ENCODE results near the gene BEST4. TPM values are rescaled to one million over a fixed set of nuclear protein-coding genes. Genes with fewer than 3 reads are reported as not detected.

The BEST4 gene
- total and polyA plus RNA-seq, 2 of the 8 experiments (the other 6 are each of a cell fraction or from before 2014, with no cell fraction given): 0.76 to 1.4 TPM

- POLR2A ChIA-PET (ENCODE audit: partially characterized antibody): interaction anchor here (1.2 to 16.6 kb wide), 7 partner anchors 8 to 512 kb away, joined by 4 to 547 read pairs (median 18); partner anchors contain the start of genes BTBD19, DYNLT4, HPDL and MUTYH
- DNase-seq (ENCODE audit: low read depth in 1 of 2, low spot score in 2 of 2): no peak
Observed at GRCh38 chr1:44828003-44828651, 40.2 kb upstream of the BEST4 start.

More at GRCh38 chr1:44828003-44828651, 40.2 kb upstream of the BEST4 start:
- H3K4me2 ChIP-seq (ENCODE audit: insufficient read depth in 1 of 2, low read depth in 2 of 2, low read length in 2 of 2): no peak overlapping the region
- no peaks in the 10 kb centered on the region for H3K36me3 ChIP-seq (ENCODE audit: control insufficient read depth in 2 of 4, insufficient read depth in 4 of 4, low read length in 3 of 4)
- no peak overlapping the region for H2BK120ac ChIP-seq (replicated peaks; ENCODE audit: low read depth, low read length)
- H2BK20ac ChIP-seq (ENCODE audit: low read length): peak overlapping the region; percentile 21; the same call in 1 of the 2 replicates
- H3K4me1 ChIP-seq (replicated peaks in 1 of 4; ENCODE audit: control insufficient read depth in 3 of 4, insufficient read depth in 4 of 4, low read length in 3 of 4): peaks cover 0 to 12% (median 4%) of the 10 kb centered on the region in 4 experiments; a peak in 6 of 7 replicates
- H3K79me1 ChIP-seq (ENCODE audit: low read depth, low read length): no peaks in the 10 kb centered on the region
- H3K56ac ChIP-seq (replicated peaks; ENCODE audit: insufficient read length, low read depth, low read length): no peak overlapping the region
- no peak overlapping the region for H3K27ac ChIP-seq (ENCODE audit: low read depth, low read length)
- H3K18ac ChIP-seq (ENCODE audit: extremely low read depth, low read length): no peak overlapping the region
- H3K9ac ChIP-seq (replicated peaks in 1 of 4; ENCODE audit: extremely low read depth in 1 of 4, low read depth in 3 of 4, low read length in 3 of 4): no peak overlapping the region
- no peak for FAIRE-seq
- H3K4ac ChIP-seq (replicated peaks; ENCODE audit: insufficient read length, low read depth, low read length): peak overlapping the region; percentile 57
- no peaks in the 10 kb centered on the region for H4K20me1 ChIP-seq (replicated peaks in 1 of 2; ENCODE audit: control insufficient read depth in 1 of 2, insufficient read depth in 2 of 2, low read length in 2 of 2)
- no peaks in the 10 kb centered on the region for H3K27me3 ChIP-seq (replicated peaks in 1 of 4; ENCODE audit: control insufficient read depth in 3 of 4, extremely low read depth in 1 of 4, insufficient read depth in 3 of 4, low read length in 3 of 4)
- H3K4me3 ChIP-seq (ENCODE audit: extremely low read depth in 1 of 4, insufficient read depth in 2 of 4, low read depth in 3 of 4, low read length in 4 of 4): no peak overlapping the region
- H2AK5ac ChIP-seq (ENCODE audit: low read depth, low read length): no peak overlapping the region; the same call in 1 of the 2 replicates
- no peak overlapping the region; the same call in 1 of the 2 replicates for H2AFZ ChIP-seq (ENCODE audit: low read length)
- H4K8ac ChIP-seq (ENCODE audit: extremely low read depth, insufficient read depth, low read length): peak overlapping the region; percentile 14; the same call in 1 of the 2 replicates
- peak overlapping the region; percentile 22; the same call in 1 of the 2 replicates for H2BK5ac ChIP-seq (ENCODE audit: low read depth, low read length)
- WGBS, 2 experiments (ENCODE audit: extremely low coverage in 1 of 2, insufficient coverage in 1 of 2, insufficient read length in 1 of 2, insufficient replicate concordance in 2 of 2, low coverage in 1 of 2, low lambda C conversion rate in 2 of 2, missing lambda C conversion rate in 1 of 2): 93% methylated on average over 19 of the region's 21 CpGs; no CpG with 5 or more reads in 1 of the 2 experiments
- H4K91ac ChIP-seq (replicated peaks; ENCODE audit: insufficient read length, low read length): peak overlapping the region; percentile 40
- H3K23ac ChIP-seq (ENCODE audit: insufficient read length): no peak overlapping the region
- H3K79me2 ChIP-seq (ENCODE audit: control insufficient read depth in 1 of 2, insufficient read depth in 2 of 2, low read length in 2 of 2): no peaks in the 10 kb centered on the region
- TF ChIP-seq YY1 (IDR thresholded peaks at IDR 0.05; ENCODE audit: low read depth, low read length) (0 out of 2 replicates have a peak, but pooled peaks have one; percentile 40), CTCF (IDR thresholded peaks at IDR 0.05; ENCODE audit: control extremely low read depth in 1 of 3, insufficient read depth in 1 of 3, low read depth in 1 of 3, low read length in 3 of 3) (peak in 1 of 3 experiments; percentile 2; a peak in 1 of 4 replicates), BACH1 (IDR thresholded peaks at IDR 0.05; ENCODE audit: low read length) (no peak), BCL11A (IDR thresholded peaks at IDR 0.05; ENCODE audit: low read depth in 2 of 2, low read length in 2 of 2) (no peak), TAF7 (optimal IDR thresholded peaks at IDR 0.05; ENCODE audit: borderline replicate concordance, low read depth, low read length) (no peak), TAF1 (IDR thresholded peaks at IDR 0.05; ENCODE audit: low read depth, low read length) (no peak)
- H3K9me3 ChIP-seq (ENCODE audit: insufficient read depth in 2 of 2, low read depth in 1 of 2, low read length in 1 of 2): no peaks in the 10 kb centered on the region
- H2BK12ac ChIP-seq (ENCODE audit: low read depth, low read length): peak overlapping the region; percentile 12; the same call in 1 of the 2 replicates
- H4K5ac ChIP-seq (ENCODE audit: insufficient read length, low read depth, low read length): no peak overlapping the region
- peak overlapping the region; percentile 50; the same call in 1 of the 2 replicates for H2BK15ac ChIP-seq (ENCODE audit: low read length)
- CTCF ChIA-PET (ENCODE audit: partially characterized antibody): interaction anchor here (0.6 to 5.9 kb wide), 12 partner anchors 19 to 185 kb away, joined by 3 to 36 read pairs (median 5); partner anchors contain the start of genes BEST4, BTBD19, HECTD3 and UROD
- H3K14ac ChIP-seq (ENCODE audit: insufficient read length): no peak overlapping the region
- H3K23me2 ChIP-seq (ENCODE audit: low read depth, low read length): no peaks in the 10 kb centered on the region
